ENCODE measurements around the gene FBRS. TPM values are rescaled to one million over a fixed set of nuclear protein-coding genes. Genes with fewer than 3 reads are reported as not detected.

Gene FBRS
- polyA plus RNA-seq, 1 of the 3 experiments (the other 2 are of a cell fraction): 11.5 TPM

- no peak for TF ChIP-seq SIN3A (IDR thresholded peaks at IDR 0.05; ENCODE audit: borderline replicate concordance, low read depth, low read length)
- TF ChIP-seq EP300 (IDR thresholded peaks at IDR 0.05; ENCODE audit: borderline replicate concordance in 1 of 2, low read depth in 1 of 2, low read length in 1 of 2): no peak
- no peak for TF ChIP-seq PBX3 (IDR thresholded peaks at IDR 0.05)
- TF ChIP-seq FOSL2 (IDR thresholded peaks at IDR 0.05; ENCODE audit: borderline replicate concordance, low read depth): no peak
- TF ChIP-seq NRF1 (IDR thresholded peaks at IDR 0.05; ENCODE audit: low read depth, low read length): no peak
- TF ChIP-seq JUND (IDR thresholded peaks at IDR 0.05): no peak
- no peak for TF ChIP-seq RFX5 (IDR thresholded peaks at IDR 0.05; ENCODE audit: low read length)
- no peak for TF ChIP-seq RAD21 (IDR thresholded peaks at IDR 0.05; ENCODE audit: low read length)
- TF ChIP-seq EZH2phosphoT487 (IDR thresholded peaks at IDR 0.05; ENCODE audit: borderline replicate concordance, low read depth): no peak
- no peak for TF ChIP-seq SMC3 (IDR thresholded peaks at IDR 0.05; ENCODE audit: low read depth, low read length)
- TF ChIP-seq MAX (IDR thresholded peaks at IDR 0.05; ENCODE audit: low read depth): no peak
- TF ChIP-seq GATA2 (CRISPR knock-in tag; IDR thresholded peaks at IDR 0.05): no peak
- H3K4me1 ChIP-seq (ENCODE audit: control insufficient read depth in 1 of 2, insufficient read depth in 2 of 2, low read depth in 1 of 2, low read length in 1 of 2): peaks cover 9 to 17% of the 10 kb centered on the region in 2 experiments; a peak in 2 of 4 replicates
- no peak overlapping the region for H2AFZ ChIP-seq (ENCODE audit: low read depth)
- ChIA-PET CTCF (interaction anchor here (0.8 to 1.9 kb wide), 4 partner anchors 11 to 238 kb away, joined by 3 to 11 read pairs (median 3); no protein-coding TSS in a partner anchor), POLR2A (no interaction called here)
- no peaks in the 10 kb centered on the region for H3K9me2 ChIP-seq
- peaks cover 47% of the 10 kb centered on the region for H3K79me2 ChIP-seq (ENCODE audit: insufficient read depth)
- 97% methylated on average over 14 of the region's 15 CpGs for WGBS (ENCODE audit: low lambda C conversion rate)
- DNase-seq: no peak
- H3K27me3 ChIP-seq (ENCODE audit: insufficient read depth): no peaks in the 10 kb centered on the region
- no peak overlapping the region for H3K4me2 ChIP-seq
- no peak overlapping the region for H3K27ac ChIP-seq (ENCODE audit: low read depth in 2 of 2, low read length in 1 of 2)
- H4K20me1 ChIP-seq (ENCODE audit: insufficient read depth): peaks cover 37% of the 10 kb centered on the region; the same call in 1 of the 2 replicates
- no peak overlapping the region for H3K9ac ChIP-seq
- no peaks in the 10 kb centered on the region for H3F3A ChIP-seq (replicated peaks; ENCODE audit: insufficient read depth)
- H3K4me3 ChIP-seq (ENCODE audit: low read depth in 2 of 2, low read length in 1 of 2): no peak overlapping the region
- H3K36me3 ChIP-seq (replicated peaks in 1 of 2; ENCODE audit: control insufficient read depth in 1 of 2, insufficient read depth in 2 of 2, low read length in 1 of 2): peaks cover 55 to 82% of the 10 kb centered on the region in 2 experiments
- no peaks in the 10 kb centered on the region for H3K9me3 ChIP-seq
These were observed 6.4 kb downstream of the FBRS start for GRCh38 chr16:30664616-30665109.

- no peaks in the 10 kb centered on the region for H3K9me3 ChIP-seq
- 90% methylated on average over 22 of the region's 22 CpGs for WGBS (ENCODE audit: low lambda C conversion rate)
- no peak overlapping the region for H3K9ac ChIP-seq
- peaks cover 37% of the 10 kb centered on the region; the same call in 1 of the 2 replicates for H4K20me1 ChIP-seq (ENCODE audit: insufficient read depth)
- no peak overlapping the region for H3K4me3 ChIP-seq (ENCODE audit: low read depth in 2 of 2, low read length in 1 of 2)
- H2AFZ ChIP-seq (ENCODE audit: low read depth): no peak overlapping the region
- no peaks in the 10 kb centered on the region for H3K27me3 ChIP-seq (ENCODE audit: insufficient read depth)
- H3K4me2 ChIP-seq: no peak overlapping the region
- DNase-seq: no peak
- peaks cover 9 to 15% of the 10 kb centered on the region in 2 experiments; a peak in 2 of 4 replicates for H3K4me1 ChIP-seq (ENCODE audit: control insufficient read depth in 1 of 2, insufficient read depth in 2 of 2, low read depth in 1 of 2, low read length in 1 of 2)
- peaks cover 40% of the 10 kb centered on the region for H3K79me2 ChIP-seq (ENCODE audit: insufficient read depth)
- no peak overlapping the region for H3K27ac ChIP-seq (ENCODE audit: low read depth in 2 of 2, low read length in 1 of 2)
- POLR2A ChIA-PET: no interaction called here
- no peak for TF ChIP-seq RXRA (IDR thresholded peaks at IDR 0.05; ENCODE audit: borderline replicate concordance, low read depth)
- TF ChIP-seq USF2 (IDR thresholded peaks at IDR 0.05; ENCODE audit: borderline replicate concordance, low read depth, low read length): no peak
- TF ChIP-seq FOXJ3 (CRISPR knock-in tag; IDR thresholded peaks at IDR 0.05): no peak
- TF ChIP-seq YY1 (IDR thresholded peaks at IDR 0.05; ENCODE audit: low read depth): no peak
- no peak for TF ChIP-seq GABPA (IDR thresholded peaks at IDR 0.05; ENCODE audit: low read depth)
- no peak for TF ChIP-seq ELF1 (IDR thresholded peaks at IDR 0.05)
- TF ChIP-seq TCF12 (IDR thresholded peaks at IDR 0.05): no peak
- TF ChIP-seq MEF2A (IDR thresholded peaks at IDR 0.05; ENCODE audit: borderline replicate concordance, low read depth): no peak
- TF ChIP-seq NFIC (IDR thresholded peaks at IDR 0.05; ENCODE audit: borderline replicate concordance): no peak
- TF ChIP-seq EZH2phosphoT487 (IDR thresholded peaks at IDR 0.05; ENCODE audit: borderline replicate concordance, low read depth): no peak
- no peak for TF ChIP-seq CTCF (IDR thresholded peaks at IDR 0.05)
- no peak for TF ChIP-seq RCOR1 (IDR thresholded peaks at IDR 0.05; ENCODE audit: low read length)
- TF ChIP-seq GATA2 (CRISPR knock-in tag; IDR thresholded peaks at IDR 0.05): no peak
- no peaks in the 10 kb centered on the region for H3K9me2 ChIP-seq
- CTCF ChIA-PET: interaction anchor here (0.8 to 1.9 kb wide), 5 partner anchors 10 to 237 kb away, joined by 3 to 11 read pairs (median 3); no protein-coding TSS in a partner anchor
- peaks cover 58 to 87% of the 10 kb centered on the region in 2 experiments for H3K36me3 ChIP-seq (replicated peaks in 1 of 2; ENCODE audit: control insufficient read depth in 1 of 2, insufficient read depth in 2 of 2, low read length in 1 of 2)
- no peaks in the 10 kb centered on the region for H3F3A ChIP-seq (replicated peaks; ENCODE audit: insufficient read depth)
These were observed 7.1 kb downstream of the FBRS start for GRCh38 chr16:30665155-30665829.

Measured in SK-N-SH (cell line).